Endothelial cell (in vitro differentiated cells): ENCODE measurements around the gene GATAD2A. TPM values are rescaled to one million over a fixed set of nuclear protein-coding genes. Genes with fewer than 3 reads are reported as not detected.

Experiments
- DNase-seq: peaks from one replicate; pipeline ENCODE4 v3.0.0; 2021; ENCODE audit warnings: low spot score
- H3K27ac Mint-ChIP-seq: one replicate; pipeline ENCODE4 v1.8.0; 2021; ENCODE audit warnings: mixed read lengths, inconsistent platforms; ENCODE audit not compliant: unreplicated experiment
- H3K27me3 Mint-ChIP-seq: one replicate; pipeline ENCODE4 v1.8.0; 2021; ENCODE audit warnings: mild to moderate bottlenecking, moderate library complexity, mixed read lengths, inconsistent platforms; ENCODE audit not compliant: unreplicated experiment
- H3K36me3 Mint-ChIP-seq: one replicate; pipeline ENCODE4 v1.8.0; 2021; ENCODE audit warnings: mild to moderate bottlenecking, low read depth, mixed read lengths, inconsistent platforms; ENCODE audit not compliant: unreplicated experiment
- H3K4me1 Mint-ChIP-seq: one replicate; pipeline ENCODE4 v1.8.0; 2021; ENCODE audit warnings: mild to moderate bottlenecking, mixed read lengths, inconsistent platforms; ENCODE audit not compliant: unreplicated experiment
- H3K4me3 Mint-ChIP-seq: one replicate; pipeline ENCODE4 v1.8.0; 2021; ENCODE audit warnings: mild to moderate bottlenecking, mixed read lengths, inconsistent platforms; ENCODE audit not compliant: unreplicated experiment
- H3K9me3 Mint-ChIP-seq: one replicate; pipeline ENCODE4 v1.8.0; 2021; ENCODE audit warnings: mixed read lengths, inconsistent platforms; ENCODE audit not compliant: unreplicated experiment
- total RNA-seq: library from RNA; stranded (reverse); fragmentation: NEBNext Ultra II Directional; extraction: Animal tissue kit (Norgen Biotek cat#: 25700); gene quantifications from one replicate; pipeline ENCODE4 v1.2.1, GENCODE V29; 2021; ENCODE audit not compliant: unreplicated experiment
- TF ChIP-seq, protein P1 (sequence below): fragments of 200-600 bp; sonication (generic); IDR thresholded peaks from one replicate; pipeline ENCODE4 v1.5.0; 2021; ENCODE audit warnings: antibody characterized with exemption; ENCODE audit not compliant: unreplicated experiment

Gene GATAD2A
- total RNA-seq, 1 donor from 2014 or later = 150 TPM

DNA sequence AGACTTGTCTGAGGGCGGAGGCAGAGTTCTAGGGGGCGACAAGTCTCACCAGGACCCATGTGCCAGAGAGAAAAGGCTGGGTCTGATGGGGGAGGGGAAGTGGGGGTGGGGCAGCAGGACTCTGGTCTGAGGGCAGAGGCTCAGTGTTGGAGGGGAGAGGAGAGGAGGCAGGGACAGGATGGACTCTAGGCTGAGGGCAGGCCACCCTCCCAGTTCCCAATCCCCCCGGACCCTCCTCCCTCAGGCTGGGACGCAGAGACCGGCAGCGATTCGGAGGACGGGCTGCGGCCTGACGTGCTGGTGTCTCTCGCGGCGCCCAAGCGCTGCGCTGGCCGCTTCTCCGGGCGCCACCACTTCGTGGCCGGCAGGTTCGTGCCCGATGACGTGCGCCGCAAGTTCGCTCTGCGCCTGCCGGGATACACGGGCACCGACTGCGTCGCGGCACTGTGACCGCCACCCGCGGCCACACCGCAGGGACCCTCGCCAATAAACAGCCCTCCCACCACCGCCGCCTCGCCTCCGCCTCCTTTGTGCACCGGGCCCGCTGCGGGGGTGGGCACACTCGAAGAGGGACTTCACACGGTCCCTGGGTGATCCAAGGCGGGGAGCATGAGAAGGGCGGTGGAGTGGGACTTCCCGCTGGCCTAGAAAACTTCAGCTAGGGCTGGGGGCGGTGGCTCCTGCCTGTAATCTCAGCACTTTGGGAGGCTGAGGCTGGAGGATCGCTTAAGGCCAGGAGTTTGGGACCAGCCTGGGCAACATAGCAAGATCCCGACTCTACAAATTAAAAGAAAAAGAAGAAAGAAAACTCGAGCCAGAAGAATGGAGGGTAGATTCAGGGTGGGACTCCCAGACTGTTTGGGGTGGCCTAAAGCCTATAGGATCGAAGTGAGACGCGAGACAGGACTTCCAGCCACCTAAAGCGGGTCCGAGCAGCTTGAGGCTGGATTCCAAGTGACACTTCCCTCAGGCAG is 131.9 kb downstream of the GATAD2A start:
- DNase-seq = no peak
- peaks cover 12% of the 10 kb centered on the region for H3K36me3 Mint-ChIP-seq
- H3K4me1 Mint-ChIP-seq = no peaks in the 10 kb centered on the region
- peak overlapping the region; percentile 77 for H3K4me3 Mint-ChIP-seq
- no peak overlapping the region for H3K27ac Mint-ChIP-seq
- peaks cover 22% of the 10 kb centered on the region for H3K27me3 Mint-ChIP-seq
- TF ChIP-seq, protein P1, sequence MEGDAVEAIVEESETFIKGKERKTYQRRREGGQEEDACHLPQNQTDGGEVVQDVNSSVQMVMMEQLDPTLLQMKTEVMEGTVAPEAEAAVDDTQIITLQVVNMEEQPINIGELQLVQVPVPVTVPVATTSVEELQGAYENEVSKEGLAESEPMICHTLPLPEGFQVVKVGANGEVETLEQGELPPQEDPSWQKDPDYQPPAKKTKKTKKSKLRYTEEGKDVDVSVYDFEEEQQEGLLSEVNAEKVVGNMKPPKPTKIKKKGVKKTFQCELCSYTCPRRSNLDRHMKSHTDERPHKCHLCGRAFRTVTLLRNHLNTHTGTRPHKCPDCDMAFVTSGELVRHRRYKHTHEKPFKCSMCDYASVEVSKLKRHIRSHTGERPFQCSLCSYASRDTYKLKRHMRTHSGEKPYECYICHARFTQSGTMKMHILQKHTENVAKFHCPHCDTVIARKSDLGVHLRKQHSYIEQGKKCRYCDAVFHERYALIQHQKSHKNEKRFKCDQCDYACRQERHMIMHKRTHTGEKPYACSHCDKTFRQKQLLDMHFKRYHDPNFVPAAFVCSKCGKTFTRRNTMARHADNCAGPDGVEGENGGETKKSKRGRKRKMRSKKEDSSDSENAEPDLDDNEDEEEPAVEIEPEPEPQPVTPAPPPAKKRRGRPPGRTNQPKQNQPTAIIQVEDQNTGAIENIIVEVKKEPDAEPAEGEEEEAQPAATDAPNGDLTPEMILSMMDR = no peak
- H3K9me3 Mint-ChIP-seq = no peaks in the 10 kb centered on the region

DNA sequence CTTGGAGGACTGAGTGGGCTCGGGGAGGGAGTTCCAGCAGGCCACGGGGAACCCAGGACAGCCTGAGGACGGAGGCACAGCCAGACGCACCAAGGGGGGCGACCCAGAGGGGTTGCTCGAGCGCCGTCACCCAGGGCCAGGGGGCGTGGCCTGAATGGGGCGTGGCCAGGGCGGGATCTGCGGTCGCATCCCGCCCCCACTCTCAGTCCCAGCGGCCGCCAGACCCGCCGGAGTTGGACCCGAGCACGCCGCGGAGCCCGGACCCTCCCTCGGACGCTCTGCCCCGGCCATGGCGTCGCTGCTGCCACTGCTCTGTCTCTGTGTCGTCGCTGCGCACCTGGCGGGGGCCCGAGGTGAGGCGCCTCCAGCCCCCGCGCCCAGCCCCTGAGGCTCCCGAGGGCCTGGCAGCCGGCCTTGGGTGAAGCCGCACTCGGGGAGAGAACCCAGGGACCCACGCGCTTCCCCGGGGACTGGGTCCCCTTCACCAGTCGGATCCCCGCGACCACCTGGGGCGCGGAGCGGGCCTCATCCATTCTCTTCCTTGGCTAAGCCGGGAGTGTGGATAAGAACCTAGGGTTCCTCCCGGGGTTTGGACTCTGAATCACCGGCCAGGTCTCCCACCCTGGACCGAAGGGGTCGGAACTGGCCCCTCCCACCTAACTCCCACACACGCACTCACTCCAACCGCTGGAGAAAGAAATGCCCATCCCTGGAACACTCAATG is 132.7 kb downstream of the GATAD2A start, which contains the start of gene CILP2:
Gene CILP2, plus strand, starts transcription at position 205 of the 724 bp plus-strand sequence. Its CDS starts 85 bp downstream, at position 290.
- Mint-ChIP-seq H3K36me3 (peaks cover 12% of the 10 kb centered on the region), H3K27me3 (peaks cover 22% of the 10 kb centered on the region), H3K27ac (no peak within 1 kb of the TSS), H3K9me3 (no peaks in the 10 kb centered on the region), H3K4me3 (peak within 1 kb of the TSS; percentile 37), H3K4me1 (no peaks in the 10 kb centered on the region)
- TF ChIP-seq, protein P1 = no peak
- DNase-seq = peak; percentile 57

DNA sequence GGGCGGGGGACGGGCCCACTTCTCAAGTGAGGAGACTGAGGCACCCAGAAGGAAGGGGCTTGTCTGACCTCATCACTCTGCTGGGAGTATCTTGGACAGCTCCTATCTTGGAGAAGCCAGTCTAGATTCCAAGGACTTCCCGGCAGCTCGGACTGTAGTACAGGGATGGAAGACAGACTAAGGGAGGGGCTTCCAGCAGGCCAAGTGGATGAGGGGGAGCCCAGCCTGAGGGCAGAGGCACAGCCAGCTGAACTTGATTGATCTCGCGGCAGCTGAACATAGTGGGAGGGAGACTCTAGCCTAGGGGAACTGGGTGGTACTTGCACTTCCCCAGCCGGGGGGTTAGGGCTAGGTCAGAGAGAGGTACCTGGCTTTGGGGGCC is 133.3 kb downstream of the GATAD2A start:
- peaks cover 22% of the 10 kb centered on the region for H3K27me3 Mint-ChIP-seq
- H3K36me3 Mint-ChIP-seq = peaks cover 12% of the 10 kb centered on the region

DNA sequence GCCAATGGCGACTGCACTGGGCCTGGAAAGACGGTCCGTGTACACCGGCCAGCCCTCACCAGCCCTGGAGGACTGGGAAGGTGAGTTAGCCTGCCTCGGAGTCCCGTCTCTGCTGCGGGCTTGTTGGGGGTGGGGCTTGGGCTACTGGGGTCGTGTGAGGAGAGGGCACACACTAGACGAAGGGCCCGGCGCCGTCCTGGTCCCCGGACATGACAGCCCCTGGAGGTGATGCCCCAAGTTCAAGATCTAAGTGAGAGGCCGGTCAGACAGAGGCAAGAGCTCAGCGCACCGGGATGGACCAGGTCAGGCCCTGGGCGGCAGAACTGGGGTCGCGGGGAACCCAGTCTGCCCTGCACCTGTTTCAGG is 134.2 kb downstream of the GATAD2A start:
- DNase-seq = no peak
- H3K4me3 Mint-ChIP-seq = no peak overlapping the region
- H3K27me3 Mint-ChIP-seq = peaks cover 18% of the 10 kb centered on the region
- H3K4me1 Mint-ChIP-seq = no peaks in the 10 kb centered on the region
- no peak overlapping the region for H3K27ac Mint-ChIP-seq
- H3K9me3 Mint-ChIP-seq = no peaks in the 10 kb centered on the region
- TF ChIP-seq, protein P1 = no peak
- H3K36me3 Mint-ChIP-seq = peaks cover 9% of the 10 kb centered on the region

More for the DNA sequence above, 133.3 kb downstream of the GATAD2A start:
- H3K4me1 Mint-ChIP-seq = no peaks in the 10 kb centered on the region
- DNase-seq = no peak
- H3K27ac Mint-ChIP-seq = no peak overlapping the region
- peak overlapping the region; percentile 28 for H3K4me3 Mint-ChIP-seq
- TF ChIP-seq, protein P1 = no peak
- no peaks in the 10 kb centered on the region for H3K9me3 Mint-ChIP-seq
